Adipocyte (in vitro differentiated cells): ENCODE data around the gene CMSS1.
"Not testable (repeated sequence)": the region's sequence is repeated elsewhere in the genome, so short reads cannot be mapped to it uniquely, and the experiment has no call there.

ENCODE experiments used
- DNase-seq: peaks from one replicate; pipeline ENCODE4 v3.0.0-alpha.2; 2015; ENCODE audit warnings: low read depth
- H3K27me3 ChIP-seq: replicated peaks from 2 replicates; pipeline ENCODE4 v1.7.0; 2013; ENCODE audit warnings: mild to moderate bottlenecking, low read length, moderate library complexity; ENCODE audit not compliant: control insufficient read depth, insufficient read depth
- H3K36me3 ChIP-seq: 2 replicates; pipeline ENCODE4 v1.7.0; 2013; ENCODE audit warnings: low read length, mild to moderate bottlenecking, moderate library complexity; ENCODE audit not compliant: control insufficient read depth, insufficient read depth, severe bottlenecking
- H3K4me1 ChIP-seq: 2 replicates; pipeline ENCODE4 v1.7.0; 2013; ENCODE audit warnings: mild to moderate bottlenecking, low read length, moderate library complexity; ENCODE audit not compliant: control insufficient read depth, insufficient read depth
- H3K4me3 ChIP-seq: 2 replicates; pipeline ENCODE4 v1.7.0; 2013; ENCODE audit warnings: mild to moderate bottlenecking, low read length, moderate library complexity
- H3K9ac ChIP-seq: 2 replicates; pipeline ENCODE4 v1.7.0; 2013; ENCODE audit warnings: mild to moderate bottlenecking, low read length, moderate library complexity
- H3K9me3 ChIP-seq: 2 replicates; pipeline ENCODE4 v1.7.0; 2013; ENCODE audit warnings: mild to moderate bottlenecking, low read length, moderate library complexity; ENCODE audit not compliant: control insufficient read depth

CMSS1 gene

DNA sequence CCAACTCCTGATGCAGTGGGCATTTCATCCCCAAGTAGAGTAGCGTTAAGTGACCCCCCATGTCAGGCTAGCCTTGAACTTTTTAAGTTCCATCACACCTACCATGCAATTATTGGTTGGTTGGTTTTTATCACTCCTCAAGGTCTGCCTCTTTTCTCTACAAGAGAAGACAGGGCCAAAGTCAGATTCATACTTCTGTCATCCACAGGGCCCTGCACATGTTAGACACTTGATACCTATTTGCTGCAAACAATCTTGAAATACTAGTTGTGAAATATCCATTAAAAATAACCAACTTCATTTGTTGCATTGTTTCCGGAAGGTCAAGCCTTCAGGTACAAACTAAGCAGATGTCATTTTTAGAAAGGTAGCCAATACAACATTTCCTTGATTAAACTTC lies 1.2 kb downstream of the CMSS1 start:
- H3K4me3 ChIP-seq: peak overlapping the region; percentile 88
- peak overlapping the region; percentile 84 for H3K9ac ChIP-seq
- no peaks in the 10 kb centered on the region for H3K9me3 ChIP-seq
- peaks cover 15% of the 10 kb centered on the region for H3K4me1 ChIP-seq
- DNase-seq: no peak
- H3K27me3 ChIP-seq: no peaks in the 10 kb centered on the region
- no peaks in the 10 kb centered on the region for H3K36me3 ChIP-seq

DNA sequence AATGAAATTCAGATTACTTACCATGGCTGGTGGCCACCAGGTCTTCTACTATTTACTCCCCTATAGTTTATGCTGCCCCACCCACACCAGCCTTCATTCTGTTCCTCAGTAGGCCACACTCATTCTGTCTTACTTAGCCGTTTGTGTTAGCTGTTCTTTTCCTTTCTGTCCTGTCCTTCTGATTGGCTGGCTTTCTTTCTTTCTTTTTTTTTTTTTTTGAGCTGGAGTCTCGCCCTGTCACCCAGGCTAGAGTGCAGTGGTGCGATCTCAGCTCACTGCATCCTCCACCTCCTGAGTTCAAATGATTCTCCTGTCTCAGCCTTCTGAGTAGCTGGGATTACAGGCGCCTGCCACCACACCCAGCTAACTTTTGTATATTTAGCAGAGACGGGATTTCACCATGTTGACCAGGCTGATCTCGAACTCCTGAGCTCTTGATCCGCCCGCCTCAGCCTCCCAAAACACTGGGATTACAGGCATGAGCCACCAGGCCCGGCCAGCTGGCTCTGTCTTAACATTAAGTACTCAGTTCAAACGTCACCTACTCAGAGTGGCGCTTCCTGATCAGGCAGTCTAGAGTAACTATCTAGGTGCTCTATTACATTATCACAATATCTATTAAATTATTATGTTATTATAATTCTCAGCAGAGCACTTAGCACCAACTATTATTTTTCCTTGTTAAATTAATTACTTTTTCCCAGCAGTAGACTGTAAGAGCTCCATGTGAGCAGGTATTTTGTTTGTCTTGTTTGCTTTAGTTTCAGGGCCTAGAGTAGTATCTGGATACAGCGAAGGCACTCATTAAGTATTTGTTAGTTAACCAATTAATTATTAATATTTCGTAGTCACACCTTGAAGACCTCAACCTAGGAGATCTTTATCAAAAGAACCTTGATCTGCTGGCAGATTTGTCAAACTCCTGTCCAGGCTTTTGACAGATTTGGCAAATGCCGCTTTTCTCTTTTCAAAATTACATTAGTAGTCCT lies 6.4 kb downstream of the CMSS1 start:
- Histone ChIP-seq H3K27me3 (no peaks in the 10 kb centered on the region), H3K4me3 (no peak overlapping the region), H3K4me1 (no peaks in the 10 kb centered on the region), H3K9me3 (no peaks in the 10 kb centered on the region), H3K9ac (no peak overlapping the region), H3K36me3 (no peaks in the 10 kb centered on the region)
- no peak for DNase-seq

- peak; percentile 39 for DNase-seq
- no peak overlapping the region for H3K9ac ChIP-seq
- H3K4me1 ChIP-seq: no peaks in the 10 kb centered on the region
- no peaks in the 10 kb centered on the region for H3K9me3 ChIP-seq
- no peaks in the 10 kb centered on the region for H3K36me3 ChIP-seq
- H3K27me3 ChIP-seq: no peaks in the 10 kb centered on the region
- H3K4me3 ChIP-seq: no peak overlapping the region
Measured at GRCh38 chr3:99825004-99825640, 7.5 kb downstream of the CMSS1 start.

- Histone ChIP-seq H3K4me1 (peaks cover 13% of the 10 kb centered on the region), H3K9me3 (no peaks in the 10 kb centered on the region), H3K9ac (no peak overlapping the region), H3K4me3 (no peak overlapping the region), H3K27me3 (no peaks in the 10 kb centered on the region), H3K36me3 (no peaks in the 10 kb centered on the region)
- no peak for DNase-seq
Measured at GRCh38 chr3:99829844-99830243, 12.2 kb downstream of the CMSS1 start.

DNA sequence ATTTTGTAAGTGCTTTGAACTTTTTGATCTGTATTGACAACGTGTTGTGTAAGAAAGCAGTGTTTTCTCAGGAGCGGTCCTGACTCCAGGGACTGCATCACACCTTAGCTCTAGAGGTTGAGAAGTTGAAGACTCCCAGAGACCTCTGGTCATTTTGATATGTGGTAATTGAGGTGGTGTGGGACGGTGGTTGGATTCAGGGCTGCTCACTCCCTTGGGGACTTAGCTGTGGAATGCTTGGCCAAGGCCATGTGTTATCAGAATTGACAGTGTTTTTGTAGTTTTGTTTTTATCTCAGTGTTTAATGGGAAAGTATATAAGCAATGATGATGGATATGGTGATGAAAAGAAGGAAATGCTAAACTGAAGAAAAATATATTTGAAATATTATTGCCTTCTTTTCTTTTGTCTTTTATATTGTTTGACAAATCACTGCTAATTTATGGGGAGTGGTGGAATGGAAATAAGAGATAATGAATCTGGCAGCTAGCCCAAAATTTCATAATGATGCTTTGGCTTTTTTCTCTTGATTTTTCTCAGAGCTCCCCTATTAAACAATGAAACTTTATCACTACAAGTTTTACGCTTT lies 16.0 kb downstream of the CMSS1 start:
- Histone ChIP-seq H3K9ac (no peak overlapping the region), H3K36me3 (no peaks in the 10 kb centered on the region), H3K27me3 (no peaks in the 10 kb centered on the region), H3K9me3 (no peaks in the 10 kb centered on the region), H3K4me1 (peaks cover 13% of the 10 kb centered on the region), H3K4me3 (no peak overlapping the region)
- no peak for DNase-seq

DNA sequence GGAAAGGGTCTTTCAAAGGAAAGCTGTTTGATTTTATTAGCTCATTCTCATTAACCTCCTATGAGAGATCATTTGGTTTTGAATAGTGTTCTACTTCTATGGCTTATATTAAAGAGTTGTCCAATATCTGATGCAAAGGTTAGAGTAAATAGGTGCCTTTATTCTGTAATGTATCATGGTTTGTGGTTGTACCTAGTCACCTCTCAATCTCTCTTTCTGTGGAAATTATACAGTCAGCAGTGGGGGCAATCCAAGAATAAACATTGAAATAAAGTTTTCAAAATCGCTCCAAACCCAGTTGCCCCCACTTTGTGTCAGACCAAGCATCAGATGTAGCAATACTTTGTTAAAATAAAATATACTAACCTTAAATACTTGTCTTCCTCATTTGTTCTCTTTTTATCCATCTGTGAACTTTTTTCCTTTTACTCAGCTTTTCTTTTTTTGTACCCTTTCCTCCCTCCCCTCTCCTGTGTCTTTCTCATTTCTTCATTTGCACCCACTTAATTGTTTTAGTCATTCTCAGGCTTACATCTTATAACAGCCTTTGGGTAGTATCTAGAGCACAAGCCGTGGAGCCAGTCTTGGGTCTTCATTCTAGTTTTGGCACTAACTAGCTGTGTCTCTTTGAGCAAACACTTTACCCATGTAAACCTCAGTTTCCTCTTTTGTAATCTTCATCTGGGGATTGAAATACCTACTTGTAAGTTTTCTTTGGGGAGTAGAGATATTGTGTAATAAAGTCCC lies 16.7 kb downstream of the CMSS1 start:
- no peaks in the 10 kb centered on the region for H3K9me3 ChIP-seq
- DNase-seq: no peak
- no peak overlapping the region for H3K4me3 ChIP-seq
- no peak overlapping the region for H3K9ac ChIP-seq
- peaks cover 13% of the 10 kb centered on the region for H3K4me1 ChIP-seq
- H3K36me3 ChIP-seq: no peaks in the 10 kb centered on the region
- no peaks in the 10 kb centered on the region for H3K27me3 ChIP-seq

- H3K27me3 ChIP-seq: no peaks in the 10 kb centered on the region
- H3K9ac ChIP-seq: no peak overlapping the region
- no peak for DNase-seq
- H3K4me3 ChIP-seq: no peak overlapping the region
- peaks cover 13% of the 10 kb centered on the region for H3K4me1 ChIP-seq
- no peaks in the 10 kb centered on the region for H3K36me3 ChIP-seq
- H3K9me3 ChIP-seq: no peaks in the 10 kb centered on the region
Measured at GRCh38 chr3:99836681-99837080, 19.0 kb downstream of the CMSS1 start.

- DNase-seq: no peak
- H3K36me3 ChIP-seq: no peaks in the 10 kb centered on the region
- peaks cover 13% of the 10 kb centered on the region for H3K4me1 ChIP-seq
- no peak overlapping the region for H3K9ac ChIP-seq
- no peaks in the 10 kb centered on the region for H3K9me3 ChIP-seq
- no peaks in the 10 kb centered on the region for H3K27me3 ChIP-seq
- H3K4me3 ChIP-seq: no peak overlapping the region
Measured at GRCh38 chr3:99837715-99838114, 20.1 kb downstream of the CMSS1 start.

- Histone ChIP-seq H3K36me3 (no peaks in the 10 kb centered on the region), H3K9ac (no peak overlapping the region), H3K9me3 (no peaks in the 10 kb centered on the region), H3K4me1 (peaks cover 10% of the 10 kb centered on the region), H3K27me3 (no peaks in the 10 kb centered on the region), H3K4me3 (no peak overlapping the region)
- DNase-seq: no peak
Measured at GRCh38 chr3:99838755-99839154, 21.1 kb downstream of the CMSS1 start.

- H3K4me1 ChIP-seq: peaks cover 15% of the 10 kb centered on the region
- DNase-seq: no peak
- H3K27me3 ChIP-seq: no peaks in the 10 kb centered on the region
- H3K36me3 ChIP-seq: no peaks in the 10 kb centered on the region
- no peak overlapping the region for H3K4me3 ChIP-seq
- H3K9ac ChIP-seq: no peak overlapping the region
- no peaks in the 10 kb centered on the region for H3K9me3 ChIP-seq
Measured at GRCh38 chr3:99839613-99840012, 22.0 kb downstream of the CMSS1 start.

DNA sequence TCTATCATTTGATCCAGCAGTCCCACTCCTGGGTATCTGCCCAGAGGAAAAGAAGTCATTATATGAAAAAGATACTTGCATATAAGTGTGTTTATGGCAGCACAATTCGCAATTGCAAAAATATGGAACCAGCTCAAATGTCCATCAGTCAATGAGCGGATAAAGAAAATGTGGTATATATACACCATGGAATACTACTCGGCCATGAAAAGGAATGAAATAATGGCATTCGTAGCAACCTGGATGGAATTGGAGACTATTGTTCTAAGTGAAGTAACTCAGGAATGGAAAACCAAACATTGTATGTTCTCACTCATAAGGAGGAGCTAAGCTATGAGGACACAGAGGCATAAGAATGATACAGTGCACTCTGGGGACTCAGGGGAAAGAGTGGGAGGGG lies 24.3 kb downstream of the CMSS1 start:
- H3K9me3 ChIP-seq, H3K9ac ChIP-seq, H3K4me3 ChIP-seq, DNase-seq, H3K27me3 ChIP-seq, H3K36me3 ChIP-seq: not testable (repeated sequence)
- peaks cover 35% of the 10 kb centered on the region for H3K4me1 ChIP-seq
